ENCODE data around the gene PACRG.

- TF ChIP-seq GATA3 (IDR thresholded peaks at IDR 0.05; ENCODE audit: low read depth, low read length) (no peak), GATA2 (IDR thresholded peaks at IDR 0.05; ENCODE audit: low read depth, low read length) (no peak)
Observed at GRCh38 chr6:162999575-163000285, 272.0 kb downstream of the PACRG start.
